NCI-H128 (cell line): ENCODE data around the gene AKAP9.
A peak's percentile ranks its signal among the peaks of the same experiment; 100 is the strongest.
"Not testable (repeated sequence)": the region's sequence is repeated elsewhere in the genome, so short reads cannot be mapped to it uniquely, and the experiment has no call there.

Experiments used
- DNase-seq: peaks from one replicate; lab custom pipeline; 2025; ENCODE audit not compliant: unreplicated experiment; lab: John Stamatoyannopoulos, UW

The AKAP9 gene

GRCh38 chr7:91940572-91941341 lies at the start of gene AKAP9:
Gene AKAP9, plus strand, starts transcription at chr7:91940862. Its CDS starts 238 bp downstream, at chr7:91941100.
- DNase-seq: peak; percentile 56

GRCh38 chr7:91892099-91892705 lies 48.5 kb upstream of the AKAP9 start:
- DNase-seq: no peak

GRCh38 chr7:91892821-91893340 lies 47.8 kb upstream of the AKAP9 start:
- DNase-seq: no peak

GRCh38 chr7:91893699-91894098 lies 47.0 kb upstream of the AKAP9 start:
- not testable (repeated sequence) for DNase-seq

GRCh38 chr7:91894781-91895480 lies 45.7 kb upstream of the AKAP9 start:
- no peak for DNase-seq

- DNase-seq: no peak
These were observed 42.2 kb upstream of the AKAP9 start for GRCh38 chr7:91898240-91898992.

- no peak for DNase-seq
These were observed 41.1 kb upstream of the AKAP9 start for GRCh38 chr7:91899563-91899962.

GRCh38 chr7:91910171-91910570 lies 30.5 kb upstream of the AKAP9 start:
- DNase-seq: no peak

- no peak for DNase-seq
These were observed 29.5 kb upstream of the AKAP9 start for GRCh38 chr7:91911121-91911520.

GRCh38 chr7:91912494-91912893 lies 28.2 kb upstream of the AKAP9 start:
- DNase-seq: no peak

- DNase-seq: no peak
These were observed 27.1 kb upstream of the AKAP9 start for GRCh38 chr7:91913612-91914011.

GRCh38 chr7:91915401-91916050 lies 25.1 kb upstream of the AKAP9 start:
- DNase-seq: no peak

- DNase-seq: no peak
These were observed 24.6 kb upstream of the AKAP9 start for GRCh38 chr7:91916051-91916440.

- no peak for DNase-seq
These were observed 22.3 kb upstream of the AKAP9 start for GRCh38 chr7:91918356-91918755.

- no peak for DNase-seq
These were observed 17.8 kb upstream of the AKAP9 start for GRCh38 chr7:91922857-91923256.

- DNase-seq: no peak
These were observed 12.8 kb upstream of the AKAP9 start for GRCh38 chr7:91927912-91928311.

- no peak for DNase-seq
These were observed 11.2 kb upstream of the AKAP9 start for GRCh38 chr7:91929463-91929862.

GRCh38 chr7:91940171-91940570 lies 491 bp upstream of the AKAP9 start:
- DNase-seq: no peak

GRCh38 chr7:91941450-91941849 lies 788 bp downstream of the AKAP9 start:
- peak; percentile 14 for DNase-seq

- DNase-seq: no peak
These were observed 1.6 kb downstream of the AKAP9 start for GRCh38 chr7:91942312-91942711.

GRCh38 chr7:91944970-91945369 lies 4.3 kb downstream of the AKAP9 start:
- not testable (repeated sequence) for DNase-seq
